ENCODE results near the gene B3GNT3.

Gene B3GNT3

DNA sequence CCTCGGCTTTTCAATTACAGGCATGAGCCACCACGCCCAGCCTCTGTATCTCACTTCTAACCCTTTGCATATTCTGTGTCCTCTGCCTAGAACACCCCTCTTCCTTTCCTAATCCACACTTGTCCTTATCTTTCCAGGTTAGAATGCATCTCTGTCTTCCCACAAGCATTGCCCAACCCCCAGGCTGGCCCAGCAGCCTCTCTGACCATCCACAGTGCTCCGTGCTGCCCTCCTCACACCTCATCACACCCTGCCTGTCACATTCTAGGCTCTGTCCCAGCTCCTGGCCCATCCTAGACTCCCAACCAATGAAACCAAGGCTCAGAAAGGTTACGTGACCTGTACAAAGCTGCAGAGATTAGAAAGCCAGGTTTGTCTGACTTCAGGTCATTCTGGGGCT, 41.6 kb downstream of the B3GNT3 start:
- no peak for DNase-seq

DNA sequence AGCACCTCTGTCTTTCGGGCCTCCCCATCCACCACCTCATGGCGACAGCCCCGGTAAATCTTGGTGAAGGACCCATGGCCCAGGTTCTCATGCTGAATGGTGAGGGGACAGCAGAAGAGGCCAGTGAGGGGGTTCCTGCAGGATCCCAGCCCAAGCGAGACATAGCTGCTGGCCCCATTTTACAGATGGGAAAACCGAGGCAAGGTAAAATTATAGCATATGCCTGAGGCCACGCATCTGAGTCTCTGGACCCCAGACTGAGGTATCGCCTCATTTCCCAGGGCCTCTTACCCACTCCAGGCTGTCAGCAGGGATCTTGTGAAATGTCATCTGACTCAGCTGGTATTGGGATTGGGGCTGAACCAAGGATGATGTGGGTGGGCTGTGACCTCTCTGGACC, 43.0 kb downstream of the B3GNT3 start:
- DNase-seq = no peak

- DNase-seq = no peak
These were observed 45.1 kb downstream of the B3GNT3 start for GRCh38 chr19:17840019-17840418.

DNA sequence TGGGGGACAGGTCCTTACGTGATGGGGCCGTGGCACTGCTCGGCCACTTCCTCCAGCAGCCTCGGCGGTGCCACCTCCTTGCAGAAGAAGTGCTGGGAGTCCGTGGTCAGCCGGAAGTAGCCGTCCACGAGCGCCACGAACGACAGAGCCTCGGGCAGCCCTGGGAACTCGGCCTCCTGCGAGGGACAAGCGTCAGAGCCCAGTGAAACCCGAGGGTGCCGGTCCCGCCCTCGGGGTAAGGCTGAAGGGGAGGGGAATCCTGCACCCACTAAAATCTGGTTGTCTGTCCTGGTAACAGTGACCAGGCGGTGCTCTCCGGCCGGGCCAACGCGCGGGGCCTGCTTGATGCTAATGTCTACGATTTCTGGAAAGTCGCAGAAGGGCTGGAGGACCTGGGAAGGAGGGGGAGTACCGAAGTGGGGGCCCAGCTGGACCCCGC, 46.5 kb downstream of the B3GNT3 start:
- DNase-seq = no peak

GRCh38 chr19:17841810-17842662, 47.1 kb downstream of the B3GNT3 start:
- peak; percentile 25 for DNase-seq

- DNase-seq = no peak
These were observed 47.8 kb downstream of the B3GNT3 start for GRCh38 chr19:17842663-17843291.

GRCh38 chr19:17843292-17843827, 48.4 kb downstream of the B3GNT3 start:
- no peak for DNase-seq

DNA sequence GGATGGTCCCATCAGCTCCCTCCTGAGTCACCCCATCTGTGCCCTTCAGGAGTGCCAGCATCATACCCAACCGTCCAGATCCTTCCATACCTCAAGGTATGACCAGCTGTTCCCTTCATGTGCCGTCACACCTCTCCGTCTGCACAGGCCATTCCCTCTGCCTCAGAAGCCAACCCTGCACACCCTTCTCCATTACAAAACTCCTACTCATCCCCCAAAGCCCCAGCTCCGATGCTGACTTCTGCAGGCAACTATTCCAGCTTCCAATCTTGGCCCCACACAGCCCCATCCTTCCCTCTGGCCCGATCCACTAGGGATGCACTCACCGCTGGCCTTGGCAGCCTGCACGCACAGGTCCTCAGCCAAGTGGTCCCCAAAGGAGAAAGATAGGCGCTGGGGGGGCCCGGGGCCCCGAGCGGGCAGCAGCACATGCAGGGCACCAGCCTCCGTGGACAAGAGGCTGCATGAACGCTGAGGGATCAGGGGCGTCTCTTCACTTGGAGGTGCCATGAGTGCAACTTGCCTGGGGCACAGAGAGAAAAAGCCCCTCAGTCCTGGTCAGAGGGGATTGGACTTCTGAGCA, 49.1 kb downstream of the B3GNT3 start:
- DNase-seq = no peak

- no peak for DNase-seq
These were observed 51.2 kb downstream of the B3GNT3 start for GRCh38 chr19:17846146-17846545.

- DNase-seq = no peak
These were observed 52.8 kb downstream of the B3GNT3 start, which contains the start of gene JAK3 for GRCh38 chr19:17847538-17848366. Gene JAK3, minus strand, starts transcription at chr19:17847982. Its CDS starts 3,565 bp downstream, at chr19:17844417.

DNA sequence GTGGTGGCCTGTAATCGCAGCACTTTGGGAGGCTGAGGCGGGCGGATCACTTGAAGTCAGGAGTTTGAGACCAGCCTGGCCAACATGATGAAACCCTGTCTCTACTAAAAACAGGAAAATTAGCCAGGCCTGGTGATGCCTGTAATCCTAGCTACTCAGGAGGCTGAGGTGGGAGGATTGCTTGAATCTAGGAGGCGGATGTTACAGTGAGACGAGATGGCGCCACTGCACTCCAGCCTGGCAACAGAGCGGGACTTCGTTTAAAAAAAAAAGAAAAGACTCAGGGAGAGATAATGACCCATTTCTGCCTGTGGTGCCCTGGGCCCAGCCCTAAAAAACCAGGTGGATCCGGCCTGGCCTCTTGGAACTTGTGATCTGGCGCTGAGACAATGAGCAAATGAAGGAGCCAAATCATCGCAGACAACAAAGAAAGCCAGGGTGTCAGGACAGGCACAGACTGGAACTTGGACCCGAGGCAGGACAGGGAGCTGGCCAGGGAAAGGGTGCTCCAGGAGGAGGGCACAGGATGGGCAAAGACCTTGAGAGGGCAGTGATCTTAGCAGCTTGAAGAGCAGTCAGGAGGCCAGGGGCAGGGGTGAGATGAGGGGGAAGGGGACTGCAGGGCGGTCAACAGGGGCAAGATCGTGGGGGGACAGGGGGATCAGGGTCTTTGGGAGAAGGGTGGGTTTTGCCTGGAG, 53.8 kb downstream of the B3GNT3 start:
- DNase-seq = no peak

- DNase-seq = no peak
These were observed 59.1 kb downstream of the B3GNT3 start for GRCh38 chr19:17854061-17854460.

DNA sequence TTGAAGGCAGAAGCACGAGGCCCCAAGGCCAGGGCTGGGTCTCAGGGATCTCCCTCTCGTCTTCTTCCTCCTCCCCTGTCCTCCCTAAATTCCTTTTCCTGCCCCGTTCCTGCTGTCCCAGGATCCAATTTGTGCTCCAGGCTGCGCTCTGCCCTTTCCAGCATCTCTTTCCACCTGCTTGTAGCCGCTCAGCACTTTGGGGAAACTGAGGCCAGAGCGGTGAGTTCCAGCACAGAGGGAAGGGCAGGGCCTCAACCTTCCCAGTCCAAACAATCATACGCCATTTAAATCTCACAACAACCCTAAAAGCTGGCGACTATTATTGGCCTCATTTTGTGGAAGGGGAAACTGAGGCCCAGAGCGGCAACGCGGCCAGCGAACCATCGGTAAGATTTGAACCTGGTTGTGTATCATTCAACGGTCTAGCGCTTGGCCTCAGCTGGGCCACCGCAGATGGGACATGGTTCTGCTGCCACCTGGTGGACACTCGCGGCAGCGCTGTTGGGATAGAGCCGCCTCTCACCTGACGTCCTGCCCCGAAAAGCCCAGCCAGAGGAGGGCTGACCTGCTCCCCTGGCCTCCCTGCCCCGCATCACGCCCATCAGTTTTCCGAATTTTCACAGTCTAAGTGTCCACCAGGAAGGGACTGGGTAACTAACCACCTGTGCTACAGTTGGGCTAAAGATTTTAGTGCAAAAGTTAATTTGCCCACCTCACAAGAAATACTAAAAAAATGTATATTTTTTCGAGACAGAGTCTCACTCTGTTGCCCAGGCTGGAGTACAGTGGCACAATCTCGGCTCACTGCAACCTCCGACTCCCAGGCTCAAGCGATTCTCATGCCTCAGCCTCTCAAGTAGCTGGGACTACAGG, 60.6 kb downstream of the B3GNT3 start:
- peak; percentile 30 for DNase-seq

DNA sequence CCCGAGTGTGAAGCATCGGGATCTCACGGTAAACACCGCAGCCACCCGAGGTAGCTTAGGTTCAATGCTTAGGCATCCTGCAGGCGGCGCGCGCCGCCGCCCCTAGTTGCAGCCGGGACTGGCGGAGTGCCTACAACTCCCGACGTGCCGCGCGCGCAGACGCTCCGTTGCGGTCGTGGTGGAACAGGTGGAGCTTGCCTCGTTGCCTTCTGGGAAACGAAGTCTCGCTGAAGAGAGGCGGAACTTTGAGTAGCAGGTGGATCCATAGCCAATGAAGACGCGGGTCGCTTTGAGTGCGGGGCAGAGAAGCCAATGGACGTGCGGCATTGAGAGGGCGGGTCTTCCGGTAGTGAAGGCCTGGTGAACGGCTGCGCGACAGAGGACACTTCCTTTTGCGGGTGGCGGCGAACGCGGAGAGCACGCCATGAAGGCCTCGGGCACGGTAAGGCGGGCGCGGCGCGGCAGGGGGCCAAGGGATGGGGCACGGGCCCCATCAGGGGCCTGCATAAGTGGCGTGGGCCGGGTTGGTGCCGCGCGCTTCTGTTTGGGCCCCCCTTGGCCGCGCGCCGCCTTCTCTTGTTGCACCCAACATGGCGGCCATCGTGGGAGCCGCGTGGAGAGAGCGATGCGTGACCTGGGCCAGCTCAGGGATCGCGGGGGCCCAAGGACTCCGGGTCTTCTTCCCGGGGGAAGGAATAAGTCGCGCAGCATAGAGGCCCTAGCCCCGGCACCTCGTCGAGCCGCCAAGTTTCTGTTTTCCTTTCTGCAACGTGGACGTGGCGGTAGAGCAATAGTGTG, 64.8 kb downstream of the B3GNT3 start, which contains the start of gene RPL18A:
Gene RPL18A, plus strand, starts transcription at position 378 of the 798 bp plus-strand sequence. Its CDS starts 47 bp downstream, at position 425.
- peak; percentile 96 for DNase-seq

DNA sequence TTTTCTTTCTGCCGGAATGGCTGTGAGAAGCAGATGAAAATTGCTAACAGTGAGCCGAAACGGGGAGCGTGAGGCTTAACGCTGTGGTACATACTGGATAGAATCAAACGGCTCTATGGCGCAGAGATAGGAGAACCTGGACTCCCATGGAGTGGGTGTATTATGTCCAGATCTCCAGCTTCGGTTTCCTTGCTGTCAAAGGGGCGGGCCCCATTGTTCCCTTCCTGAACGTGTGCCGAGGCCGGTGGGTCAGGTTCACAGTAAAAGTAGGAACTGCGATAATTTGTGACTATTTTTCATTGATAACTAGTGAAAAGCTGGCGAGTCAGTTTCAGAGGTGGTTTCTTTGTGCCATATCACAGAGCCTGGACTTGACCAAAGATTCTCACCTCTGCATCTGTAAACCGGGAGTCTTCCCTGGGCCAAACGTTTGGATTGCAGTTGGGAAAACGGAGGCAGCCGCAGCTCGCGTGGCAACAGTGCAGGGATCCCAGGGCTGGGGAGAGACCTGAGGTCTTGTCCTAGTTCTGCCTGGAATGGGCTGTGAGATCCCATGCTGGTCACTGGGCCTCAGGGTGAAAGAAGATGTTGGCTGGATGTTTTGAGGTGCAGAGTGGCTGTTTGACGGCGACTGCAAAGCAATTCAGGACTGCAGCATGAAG, 65.5 kb downstream of the B3GNT3 start:
- no peak for DNase-seq

DNA sequence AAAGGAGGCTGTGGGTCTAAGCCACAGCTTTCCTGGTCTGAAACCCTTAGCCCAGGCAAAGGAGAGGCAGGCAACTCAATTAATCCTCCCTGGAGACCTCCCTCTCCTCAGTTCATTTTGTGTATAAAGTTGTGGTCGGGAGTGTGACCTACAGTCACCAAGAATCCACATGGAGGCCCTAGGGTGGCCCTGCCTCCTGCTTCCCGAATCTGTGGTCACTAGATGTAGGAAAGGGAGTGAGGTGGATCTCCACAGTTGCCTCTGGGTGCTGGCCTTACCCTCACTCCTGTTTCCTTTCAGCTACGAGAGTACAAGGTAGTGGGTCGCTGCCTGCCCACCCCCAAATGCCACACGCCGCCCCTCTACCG, 66.0 kb downstream of the B3GNT3 start:
- DNase-seq = no peak

- DNase-seq = no peak
These were observed 66.8 kb downstream of the B3GNT3 start for GRCh38 chr19:17861542-17862402.

GRCh38 chr19:17862711-17863519, 68.0 kb downstream of the B3GNT3 start:
- DNase-seq = no peak
